HL-60 (cell line): ENCODE results near the gene LRRC73.

Source experiments
- POLR2AphosphoS5 ChIP-seq: IDR thresholded peaks from 2 replicates; pipeline ENCODE4 v1.6.1; 2012; ENCODE audit warnings: low read depth
- TF ChIP-seq, protein P1 (sequence below): IDR thresholded peaks from one replicate; pipeline ENCODE4 v1.5.1; 2011; ENCODE audit warnings: low read length, control low read depth, inconsistent platforms; ENCODE audit not compliant: insufficient read depth

DNA sequence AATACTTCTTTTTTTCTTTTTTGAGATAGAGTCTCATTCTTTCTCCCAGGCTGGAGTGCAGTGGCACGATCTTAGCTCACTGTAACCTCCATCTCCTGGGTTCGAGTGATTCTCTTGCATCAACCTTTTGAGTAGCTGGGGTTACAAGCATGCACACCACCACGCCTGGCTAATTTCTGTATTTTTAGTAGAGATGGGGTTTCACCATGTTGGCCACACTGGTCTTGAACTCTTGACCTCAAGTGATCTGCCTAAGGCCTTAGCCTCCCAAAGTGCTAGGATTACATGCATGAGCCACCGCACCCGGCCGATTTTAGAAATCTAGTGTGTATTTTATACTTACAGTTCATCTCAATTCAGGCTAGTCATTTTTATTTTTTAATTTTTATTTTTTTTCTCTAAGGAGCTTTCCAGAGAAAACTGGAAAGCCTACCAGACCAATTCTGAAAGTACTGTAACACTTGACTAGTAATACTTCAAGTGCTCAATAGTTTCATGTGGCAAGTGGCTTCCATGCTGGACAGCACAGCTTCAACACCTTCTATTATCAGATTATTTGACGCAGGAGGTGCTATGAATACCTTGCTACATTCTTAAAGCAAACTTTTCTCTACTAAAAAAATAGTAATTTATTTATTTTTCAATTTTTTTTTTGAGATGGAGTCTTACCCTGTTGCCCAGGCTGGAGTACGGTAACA lies 31.8 kb upstream of the LRRC73 start:
- TF ChIP-seq, protein P1, sequence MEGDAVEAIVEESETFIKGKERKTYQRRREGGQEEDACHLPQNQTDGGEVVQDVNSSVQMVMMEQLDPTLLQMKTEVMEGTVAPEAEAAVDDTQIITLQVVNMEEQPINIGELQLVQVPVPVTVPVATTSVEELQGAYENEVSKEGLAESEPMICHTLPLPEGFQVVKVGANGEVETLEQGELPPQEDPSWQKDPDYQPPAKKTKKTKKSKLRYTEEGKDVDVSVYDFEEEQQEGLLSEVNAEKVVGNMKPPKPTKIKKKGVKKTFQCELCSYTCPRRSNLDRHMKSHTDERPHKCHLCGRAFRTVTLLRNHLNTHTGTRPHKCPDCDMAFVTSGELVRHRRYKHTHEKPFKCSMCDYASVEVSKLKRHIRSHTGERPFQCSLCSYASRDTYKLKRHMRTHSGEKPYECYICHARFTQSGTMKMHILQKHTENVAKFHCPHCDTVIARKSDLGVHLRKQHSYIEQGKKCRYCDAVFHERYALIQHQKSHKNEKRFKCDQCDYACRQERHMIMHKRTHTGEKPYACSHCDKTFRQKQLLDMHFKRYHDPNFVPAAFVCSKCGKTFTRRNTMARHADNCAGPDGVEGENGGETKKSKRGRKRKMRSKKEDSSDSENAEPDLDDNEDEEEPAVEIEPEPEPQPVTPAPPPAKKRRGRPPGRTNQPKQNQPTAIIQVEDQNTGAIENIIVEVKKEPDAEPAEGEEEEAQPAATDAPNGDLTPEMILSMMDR, result no peak
- no peak for TF ChIP-seq POLR2AphosphoS5
